Stimulated activated CD4-positive, alpha-beta T cell treated with anti-CD3 and anti-CD28 coated beads, Interleukin-1b, Interleukin-23, amount 100 ng/mL, for 1 hour (primary cell): ENCODE measurements around the gene ESRRA.
A peak's percentile ranks its signal among the peaks of the same experiment; 100 is the strongest.

Experiments used
- DNase-seq, 2 donors: peaks; one replicate each; pipeline ENCODE4 v3.0.0-alpha.2; 2020; ENCODE audit warnings: low read depth in 2 of 2

ESRRA gene

DNA sequence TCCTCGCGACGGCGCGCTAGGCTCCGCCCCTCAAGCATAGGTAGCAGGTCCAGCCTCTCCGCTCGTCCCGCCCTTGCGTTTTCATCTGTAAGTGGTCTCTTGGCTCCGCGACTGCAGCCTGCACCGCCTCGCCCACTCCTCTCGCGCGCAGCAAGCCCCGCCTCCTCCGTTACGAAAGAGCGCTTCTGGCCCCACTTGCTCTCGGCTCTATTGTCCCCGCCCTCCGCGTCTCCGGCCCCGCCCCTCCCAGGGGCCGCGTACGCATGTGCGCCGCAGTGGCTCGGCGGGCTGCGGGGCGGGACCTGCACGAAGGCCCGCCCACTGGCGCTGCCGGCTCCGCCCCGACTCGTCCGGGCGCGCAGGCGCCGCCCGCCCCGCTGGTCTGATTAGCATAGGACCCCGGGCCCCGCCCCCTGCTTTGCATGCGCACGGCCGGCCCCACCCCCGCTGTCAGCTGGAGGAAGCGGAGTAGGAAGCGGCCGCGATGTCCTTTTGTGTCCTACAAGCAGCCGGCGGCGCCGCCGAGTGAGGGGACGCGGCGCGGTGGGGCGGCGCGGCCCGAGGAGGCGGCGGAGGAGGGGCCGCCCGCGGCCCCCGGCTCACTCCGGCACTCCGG is at the start of gene ESRRA:
Gene ESRRA, plus strand, starts transcription at position 450 of the 616 bp plus-strand sequence. CDS start 1,656 bp downstream, outside the sequence.
- DNase-seq = peak; percentile 99

DNA sequence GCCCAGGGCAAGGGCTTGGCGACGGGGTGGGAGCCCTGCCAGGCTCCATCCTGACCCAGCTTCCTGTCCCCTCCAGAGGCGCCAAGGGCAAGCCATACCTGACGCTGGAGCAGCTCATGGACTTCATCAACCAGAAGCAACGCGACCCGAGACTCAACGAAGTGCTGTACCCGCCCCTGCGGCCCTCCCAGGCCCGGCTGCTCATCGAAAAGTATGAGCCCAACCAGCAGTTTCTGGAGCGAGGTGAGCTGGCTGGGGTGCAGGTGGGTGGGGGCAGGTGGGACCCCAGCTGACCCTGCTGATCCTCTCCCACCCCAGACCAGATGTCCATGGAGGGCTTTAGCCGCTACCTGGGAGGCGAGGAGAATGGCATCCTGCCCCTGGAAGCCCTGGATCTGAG is 49.0 kb upstream of the ESRRA start:
- no peak for DNase-seq

DNA sequence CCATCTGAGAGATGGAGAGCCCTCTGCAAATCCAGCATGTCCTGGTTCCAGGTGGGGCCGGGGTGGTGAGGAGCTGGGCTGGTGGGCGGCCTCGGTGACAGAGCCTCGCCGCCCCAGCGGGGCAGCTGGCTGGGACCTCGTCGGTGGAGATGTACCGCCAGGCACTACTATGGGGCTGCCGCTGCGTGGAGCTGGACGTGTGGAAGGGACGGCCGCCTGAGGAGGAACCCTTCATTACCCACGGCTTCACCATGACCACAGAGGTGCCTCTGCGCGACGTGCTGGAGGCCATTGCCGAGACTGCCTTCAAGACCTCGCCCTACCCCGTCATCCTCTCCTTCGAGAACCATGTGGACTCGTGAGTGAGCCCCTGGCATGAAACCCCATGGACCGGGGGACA is 47.0 kb upstream of the ESRRA start:
- no peak for DNase-seq

DNA sequence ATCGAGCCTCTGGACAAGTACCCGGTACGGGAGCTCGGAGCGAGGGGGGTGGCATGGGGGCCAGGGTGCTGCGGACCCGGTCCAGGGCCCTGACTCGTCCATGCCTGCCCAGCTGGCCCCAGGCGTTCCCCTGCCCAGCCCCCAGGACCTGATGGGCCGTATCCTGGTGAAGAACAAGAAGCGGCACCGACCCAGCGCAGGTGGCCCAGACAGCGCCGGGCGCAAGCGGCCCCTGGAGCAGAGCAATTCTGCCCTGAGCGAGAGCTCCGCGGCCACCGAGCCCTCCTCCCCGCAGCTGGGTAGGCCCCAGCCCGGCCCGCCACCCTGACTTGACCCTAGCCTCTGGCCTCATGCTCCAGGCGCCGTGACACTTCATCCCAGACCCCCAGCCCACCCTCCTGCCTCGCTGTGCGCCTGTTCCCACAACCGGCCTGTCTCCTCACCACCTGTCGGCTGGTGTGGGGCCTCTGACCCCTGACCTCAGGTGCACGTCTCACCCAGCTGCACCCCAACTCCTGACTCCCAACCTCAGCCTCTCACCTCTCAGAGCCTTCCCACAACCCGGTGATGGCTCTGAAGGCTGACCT is 46.3 kb upstream of the ESRRA start:
- DNase-seq = no peak

DNA sequence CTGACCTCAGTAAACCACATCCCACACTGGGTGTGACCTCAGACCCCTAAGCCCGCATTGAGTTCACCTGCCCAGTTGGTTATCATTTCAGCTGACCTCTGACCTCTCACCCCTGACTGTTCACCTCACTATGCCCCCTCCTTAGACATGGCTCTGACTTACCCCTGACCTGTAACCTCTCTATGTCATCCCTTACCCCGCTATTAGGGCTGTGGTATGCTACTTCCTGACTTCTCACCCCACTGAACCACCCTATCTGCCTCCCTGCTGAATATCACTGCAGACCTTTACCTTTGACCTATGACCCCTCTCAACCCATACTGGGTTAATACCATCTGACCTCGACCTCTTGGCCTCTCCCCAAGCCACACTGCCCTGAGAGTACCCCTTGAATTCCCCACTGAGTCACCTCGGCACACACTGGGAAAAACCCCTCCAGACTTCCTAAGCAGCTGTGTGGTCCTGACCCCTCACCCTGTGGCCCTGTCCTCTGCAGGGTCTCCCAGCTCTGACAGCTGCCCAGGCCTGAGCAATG is 45.7 kb upstream of the ESRRA start:
- no peak for DNase-seq

DNA sequence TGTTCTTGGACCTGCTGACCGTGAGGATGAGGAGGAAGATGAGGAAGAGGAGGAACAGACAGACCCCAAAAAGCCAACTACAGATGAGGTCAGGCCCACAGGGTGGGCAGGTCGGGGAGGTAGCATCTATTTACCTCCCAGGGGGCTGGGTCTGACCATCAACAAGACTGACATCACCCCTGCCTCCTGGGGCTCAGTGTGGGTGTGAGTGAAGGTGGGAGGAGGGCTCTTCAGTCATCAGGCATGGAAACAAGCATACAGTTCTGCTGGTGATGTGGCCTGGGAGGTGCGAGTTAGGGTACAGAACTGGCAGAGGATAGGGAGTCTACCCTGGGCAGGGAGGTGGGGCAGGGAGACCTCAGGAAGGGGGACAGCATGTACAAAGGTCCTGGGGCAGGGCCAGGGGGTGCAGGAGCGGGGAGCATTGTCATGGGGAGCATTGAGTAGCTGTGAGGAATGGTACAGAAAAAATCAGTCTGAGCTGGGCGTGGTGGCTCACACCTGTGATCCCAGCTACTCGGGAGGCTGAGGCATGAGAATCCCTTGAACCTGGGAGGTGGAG is 45.1 kb upstream of the ESRRA start:
- DNase-seq = no peak

DNA sequence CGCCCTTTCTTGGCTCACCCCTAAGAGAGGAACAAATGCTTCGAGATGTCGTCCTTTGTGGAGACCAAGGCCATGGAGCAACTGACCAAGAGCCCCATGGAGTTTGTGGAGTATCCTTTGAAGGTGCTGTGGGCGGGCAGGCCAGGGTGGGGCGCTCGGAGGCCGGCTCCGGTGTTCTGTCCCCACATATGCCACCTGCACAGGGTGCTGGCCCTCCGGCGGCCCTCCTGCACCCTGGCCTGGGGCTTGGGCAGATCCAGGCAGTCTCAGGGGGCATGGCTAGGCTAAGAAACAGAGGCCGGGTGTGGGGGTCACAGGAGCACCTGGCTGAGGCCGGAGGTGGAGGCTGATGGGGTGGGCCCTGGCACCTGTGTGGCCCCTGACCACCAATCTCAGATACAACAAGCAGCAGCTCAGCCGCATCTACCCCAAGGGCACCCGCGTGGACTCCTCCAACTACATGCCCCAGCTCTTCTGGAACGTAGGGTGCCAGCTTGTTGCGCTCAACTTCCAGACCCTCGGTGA is 43.7 kb upstream of the ESRRA start:
- DNase-seq = no peak

DNA sequence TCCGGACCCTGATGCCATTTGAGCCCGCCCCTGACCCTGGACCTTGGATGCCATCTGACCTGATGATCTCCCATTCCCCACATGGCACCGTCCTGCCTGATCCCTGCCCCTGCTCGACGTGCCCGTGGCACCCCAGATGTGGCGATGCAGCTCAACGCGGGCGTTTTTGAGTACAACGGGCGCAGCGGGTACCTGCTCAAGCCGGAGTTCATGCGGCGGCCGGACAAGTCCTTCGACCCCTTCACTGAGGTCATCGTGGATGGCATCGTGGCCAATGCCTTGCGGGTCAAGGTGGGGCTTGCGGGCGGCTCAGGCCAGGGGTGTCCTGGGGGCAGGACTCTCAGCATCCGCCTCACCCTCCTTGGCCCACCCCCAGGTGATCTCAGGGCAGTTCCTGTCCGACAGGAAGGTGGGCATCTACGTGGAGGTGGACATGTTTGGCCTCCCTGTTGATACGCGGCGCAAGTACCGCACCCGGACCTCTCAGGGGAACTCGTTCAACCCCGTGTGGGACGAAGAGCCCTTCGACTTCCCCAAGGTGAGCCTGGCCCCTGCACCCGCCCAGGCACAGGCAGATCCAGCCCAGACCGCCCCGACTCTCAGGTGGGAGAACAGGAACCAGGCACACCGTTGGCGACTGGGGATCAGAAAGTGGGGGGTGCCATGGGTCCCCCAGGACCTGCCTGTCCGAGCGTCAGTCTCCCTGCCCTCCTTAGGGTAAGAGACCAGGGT is 42.9 kb upstream of the ESRRA start:
- DNase-seq = no peak

DNA sequence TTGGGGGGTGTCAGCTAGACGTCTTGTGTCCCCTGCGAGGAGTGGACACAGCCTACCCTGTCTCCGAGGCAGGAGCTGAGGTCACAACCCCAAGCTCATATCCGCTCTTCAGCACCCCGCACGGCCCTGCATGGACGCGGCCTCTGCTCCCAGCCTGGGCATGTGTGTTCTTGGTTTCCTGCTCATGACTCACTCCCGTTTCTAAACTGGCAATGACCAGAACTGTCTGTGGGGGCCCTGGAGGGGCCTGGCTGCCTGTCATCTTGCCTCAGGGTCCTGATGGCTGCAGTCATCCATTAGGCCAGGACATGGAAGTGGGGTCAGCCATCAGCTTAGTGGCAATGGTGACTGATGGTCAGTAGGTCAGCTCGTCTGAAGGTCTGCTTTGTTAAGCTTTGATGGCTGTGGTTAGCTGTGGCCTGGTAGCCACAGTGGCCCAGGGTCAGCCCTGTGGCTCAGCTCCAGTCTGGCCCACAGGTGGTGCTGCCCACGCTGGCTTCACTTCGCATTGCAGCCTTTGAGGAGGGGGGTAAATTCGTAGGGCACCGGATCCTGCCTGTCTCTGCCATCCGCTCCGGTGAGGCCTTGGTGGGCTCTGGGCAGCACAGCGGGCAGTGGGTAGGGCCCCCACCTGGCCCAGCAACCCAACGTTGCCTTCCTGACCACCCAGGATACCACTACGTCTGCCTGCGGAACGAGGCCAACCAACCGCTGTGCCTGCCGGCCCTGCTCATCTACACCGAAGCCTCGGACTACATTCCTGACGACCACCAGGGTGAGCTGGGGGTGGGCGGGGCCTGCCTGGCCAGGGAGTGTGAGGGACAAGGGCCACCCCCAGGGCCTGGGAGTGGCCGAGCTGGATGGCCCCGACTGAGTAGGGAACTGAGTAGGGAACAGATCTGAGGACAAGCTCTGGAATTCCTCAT is 42.0 kb upstream of the ESRRA start:
- no peak for DNase-seq

DNA sequence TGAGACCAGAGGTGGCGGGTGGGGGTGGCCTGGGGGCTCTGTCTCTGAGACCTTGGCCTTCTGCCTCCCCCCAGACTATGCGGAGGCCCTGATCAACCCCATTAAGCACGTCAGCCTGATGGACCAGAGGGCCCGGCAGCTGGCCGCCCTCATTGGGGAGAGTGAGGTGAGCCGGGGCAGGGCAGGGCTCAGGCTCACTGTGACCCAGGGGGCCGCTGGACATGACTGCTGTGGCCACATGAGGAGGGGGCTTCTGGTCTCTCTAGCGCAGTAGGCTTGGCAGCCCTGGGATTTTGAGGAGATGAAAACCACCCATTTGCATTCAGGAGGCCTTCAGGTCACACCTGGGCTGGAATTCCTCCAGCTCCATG is 41.4 kb upstream of the ESRRA start:
- DNase-seq = no peak

DNA sequence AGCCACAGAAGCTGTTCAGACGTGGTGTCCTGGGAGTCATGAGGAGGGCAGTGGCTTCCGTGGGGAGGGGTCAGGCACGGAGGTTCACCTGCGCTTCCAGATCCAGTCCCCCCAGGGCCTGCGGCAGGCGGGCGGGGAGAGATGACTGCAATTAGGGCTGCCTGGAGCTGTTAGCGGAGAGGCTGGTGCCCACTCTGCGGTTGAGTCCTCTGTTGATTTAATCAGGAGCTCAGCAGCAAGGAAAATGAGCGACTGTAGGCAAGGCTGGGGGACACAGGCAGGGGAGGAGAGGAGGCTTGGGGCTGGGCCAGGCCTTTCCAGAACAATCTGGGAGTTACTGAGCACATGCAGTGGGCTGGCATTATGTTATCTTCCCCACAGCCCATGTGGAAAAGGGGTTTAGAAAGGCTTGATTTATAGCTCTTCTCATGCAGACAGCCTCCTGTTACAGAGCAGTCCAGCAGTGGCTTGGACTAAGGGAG is 40.9 kb upstream of the ESRRA start:
- no peak for DNase-seq

DNA sequence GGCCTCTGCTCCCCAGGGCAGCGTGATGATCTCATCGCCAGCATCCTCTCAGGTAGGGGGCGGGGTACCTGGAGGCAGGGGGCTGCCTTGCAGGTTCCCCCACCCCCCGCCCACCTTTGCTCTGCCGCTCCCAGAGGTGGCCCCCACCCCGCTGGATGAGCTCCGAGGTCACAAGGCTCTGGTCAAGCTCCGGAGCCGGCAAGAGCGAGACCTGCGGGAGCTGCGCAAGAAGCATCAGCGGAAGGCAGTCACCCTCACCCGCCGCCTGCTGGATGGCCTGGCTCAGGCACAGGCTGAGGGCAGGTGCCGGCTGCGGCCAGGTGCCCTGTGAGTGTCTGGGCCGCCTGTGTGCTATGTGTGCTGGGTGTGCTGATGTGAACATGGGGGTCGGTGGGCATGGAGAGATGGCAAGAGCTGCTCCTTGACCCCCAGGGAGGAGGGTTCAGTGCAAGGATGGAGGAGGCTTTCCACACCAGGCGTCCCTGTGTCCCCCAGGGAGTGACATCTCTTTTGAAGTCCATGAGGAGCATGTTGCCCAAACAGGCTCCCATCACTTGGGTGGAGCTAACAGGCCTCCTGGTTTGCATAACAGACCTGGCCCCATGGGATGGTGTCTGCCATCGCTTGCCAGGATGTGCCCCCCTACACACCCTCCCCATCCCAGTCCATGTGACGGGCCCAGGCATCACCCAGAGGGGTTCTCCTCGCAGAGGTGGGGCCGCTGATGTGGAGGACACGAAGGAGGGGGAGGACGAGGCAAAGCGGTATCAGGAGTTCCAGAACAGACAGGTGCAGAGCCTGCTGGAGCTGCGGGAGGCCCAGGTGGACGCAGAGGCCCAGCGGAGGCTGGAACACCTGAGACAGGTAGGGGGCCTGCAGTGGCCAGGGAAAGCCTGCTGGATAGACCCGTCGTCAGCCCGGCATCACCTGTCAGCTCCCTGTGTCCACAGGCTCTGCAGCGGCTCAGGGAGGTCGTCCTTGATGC is 39.9 kb upstream of the ESRRA start:
- no peak for DNase-seq

DNA sequence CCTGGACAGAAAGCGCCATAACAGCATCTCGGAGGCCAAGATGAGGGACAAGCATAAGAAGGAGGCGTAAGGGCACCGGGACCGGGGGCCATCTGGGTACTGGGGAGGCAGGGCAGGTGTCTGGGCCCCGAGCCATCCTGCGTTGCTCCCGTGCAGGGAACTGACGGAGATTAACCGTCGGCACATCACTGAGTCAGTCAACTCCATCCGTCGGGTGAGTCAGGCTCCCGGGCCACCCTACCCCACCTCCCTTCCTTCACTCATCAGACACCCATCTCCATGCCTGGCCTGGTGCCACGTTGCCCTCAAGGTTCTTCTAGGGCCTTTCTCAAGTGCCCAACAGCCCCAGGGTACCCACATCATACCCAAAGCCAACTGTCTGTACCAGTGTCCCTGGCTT is 39.0 kb upstream of the ESRRA start:
- DNase-seq = no peak

DNA sequence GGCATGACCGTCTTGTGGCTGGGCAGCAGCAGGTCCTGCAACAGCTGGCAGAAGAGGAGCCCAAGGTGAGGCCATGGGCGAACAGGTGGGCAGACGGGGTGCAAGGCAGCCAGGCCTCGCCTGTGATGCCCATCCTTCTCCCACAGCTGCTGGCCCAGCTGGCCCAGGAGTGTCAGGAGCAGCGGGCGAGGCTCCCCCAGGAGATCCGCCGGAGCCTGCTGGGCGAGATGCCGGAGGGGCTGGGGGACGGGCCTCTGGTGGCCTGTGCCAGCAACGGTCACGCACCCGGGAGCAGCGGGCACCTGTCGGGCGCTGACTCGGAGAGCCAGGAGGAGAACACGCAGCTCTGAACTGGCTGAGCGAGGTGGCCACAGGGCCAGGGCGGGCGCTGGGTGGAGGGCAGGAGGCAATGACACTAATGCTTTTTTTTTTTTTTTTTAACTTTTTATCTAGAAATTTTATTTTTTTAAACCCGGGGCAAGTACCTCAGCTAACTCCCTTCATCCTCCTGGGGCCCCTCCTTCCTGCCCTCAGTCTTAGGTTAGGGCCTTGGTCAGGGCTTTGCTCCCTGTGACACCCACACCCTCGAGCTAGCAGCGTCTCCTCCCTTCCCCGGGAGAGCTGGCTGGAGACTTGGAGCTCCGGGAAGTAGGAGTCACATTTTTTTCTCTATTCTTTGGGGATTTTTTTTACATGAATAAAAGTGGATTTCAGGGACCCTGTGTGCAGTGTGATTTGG is 37.9 kb upstream of the ESRRA start:
- no peak for DNase-seq

DNA sequence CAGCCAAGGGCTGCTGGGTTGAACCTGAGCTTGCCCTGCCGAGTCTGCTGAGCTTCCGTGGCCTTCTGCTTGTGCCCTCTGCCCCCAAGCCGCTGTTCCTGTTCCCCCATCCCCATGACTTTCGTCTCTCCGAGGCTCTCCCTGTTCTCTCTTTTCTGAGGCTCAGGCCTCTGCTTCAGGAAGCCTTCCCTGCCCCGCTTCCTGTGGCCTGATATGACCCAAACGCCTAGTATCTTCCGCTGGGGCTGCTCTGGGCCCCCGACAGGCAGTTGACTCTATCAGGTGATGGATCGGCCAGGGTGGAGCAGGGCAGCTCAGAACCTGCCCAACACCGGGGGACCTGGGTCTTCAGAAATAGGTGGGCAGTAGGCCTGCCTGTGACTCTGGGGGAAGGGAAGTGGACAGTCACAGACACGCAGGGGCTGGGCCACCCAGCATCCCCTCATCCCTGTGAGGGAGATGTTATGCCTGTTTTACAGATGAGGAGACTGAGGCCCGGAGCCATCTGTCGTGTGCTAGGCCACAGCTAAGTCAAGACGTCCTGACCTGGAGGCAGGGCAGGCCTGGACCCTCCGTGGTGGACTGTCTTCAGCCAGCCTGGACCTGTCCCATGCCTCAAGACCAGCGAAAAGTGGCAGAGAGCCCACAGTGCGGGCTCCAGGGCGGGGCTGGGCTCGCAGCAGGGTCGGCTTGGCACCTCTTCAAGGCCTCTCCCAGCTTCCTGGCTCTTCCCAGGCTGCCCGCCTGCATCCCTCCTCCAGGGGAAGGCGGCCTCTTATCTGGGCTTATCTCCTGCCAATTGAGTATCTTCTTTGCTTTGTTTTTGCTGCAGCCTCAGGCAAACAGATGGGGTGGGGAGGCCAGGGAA is 37.1 kb upstream of the ESRRA start:
- DNase-seq = no peak

DNA sequence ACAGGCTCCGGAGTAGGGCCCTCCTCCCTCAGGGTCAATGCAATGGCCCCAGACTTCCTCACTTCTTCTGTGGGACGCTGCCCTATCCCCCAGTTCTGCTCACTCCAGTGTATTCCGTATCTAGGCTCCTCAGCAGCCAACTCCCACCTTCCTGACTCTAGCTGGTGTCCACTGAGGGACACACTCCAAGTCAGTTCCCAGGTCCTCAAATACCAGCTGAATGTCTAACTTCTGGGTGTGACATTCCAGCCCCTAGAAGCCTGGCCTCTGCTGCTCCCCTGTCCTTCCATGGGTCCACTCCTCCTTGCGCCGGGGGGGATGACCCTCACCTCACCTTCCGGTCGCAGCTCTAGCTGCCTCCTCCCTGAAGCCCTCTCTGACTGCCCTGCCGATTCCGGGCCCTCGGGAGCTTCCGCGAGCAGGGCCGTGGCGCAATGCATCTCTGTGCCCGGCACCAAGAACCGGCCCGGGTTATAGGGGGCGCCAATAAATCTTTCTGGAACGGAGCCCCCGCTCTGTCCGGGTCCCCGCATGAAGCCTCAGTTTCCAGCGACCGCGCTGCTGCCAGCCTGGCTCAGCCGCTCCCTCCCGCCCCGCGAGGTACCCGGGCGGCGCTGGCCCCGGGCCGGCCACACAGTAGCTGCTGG is 36.3 kb upstream of the ESRRA start:
- peak in 1 of 2 donors; percentile 22 for DNase-seq

DNA sequence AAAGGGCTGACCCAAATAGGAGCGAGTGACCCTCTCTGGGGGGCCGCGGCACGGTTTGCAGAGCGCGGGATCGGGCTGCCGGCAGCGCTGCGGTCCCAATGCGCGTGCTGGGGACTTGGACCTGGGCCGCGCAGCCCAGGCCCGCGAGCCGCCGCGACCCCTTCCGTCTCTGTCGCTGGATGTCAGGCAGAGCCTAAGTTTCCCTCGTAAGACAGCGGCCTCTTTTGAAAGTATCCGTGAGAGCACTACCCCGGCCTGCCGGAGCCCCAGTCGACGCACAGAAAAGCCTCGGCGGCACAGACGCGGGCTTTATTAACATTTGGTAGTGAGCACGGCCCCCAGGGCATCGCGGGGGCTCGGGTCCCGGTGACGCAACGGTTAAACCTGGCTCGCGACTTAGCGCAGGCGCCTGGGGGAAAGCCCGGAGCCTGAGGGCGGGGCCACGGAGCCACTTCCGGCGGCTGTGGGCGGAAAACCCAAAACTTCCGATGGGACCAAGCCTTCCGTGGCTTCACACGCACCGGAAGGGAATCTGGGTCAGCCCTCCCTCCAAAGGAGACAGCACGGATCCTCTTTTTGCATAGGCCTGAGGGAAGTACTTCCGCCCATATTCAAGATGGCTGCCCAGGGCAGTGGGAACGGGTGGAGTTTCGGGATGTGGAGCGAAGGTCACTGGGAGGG is 35.6 kb upstream of the ESRRA start:
- DNase-seq = peak; percentile 91 to 97
